Activated T-cell treated with anti-CD3 and anti-CD28 coated beads, Interleukin-2, amount 50 U/mL, for 72 hours (primary cell): ENCODE data around the gene FBXO15. TPM values are rescaled to one million over a fixed set of nuclear protein-coding genes. Genes with fewer than 3 reads are reported as not detected.

Experiments used
- ATAC-seq, 2 donors: fragments of 150-1000 bp; cut with Tn5 transposase; replicated peaks in 1 of 2; 2 replicates each; pipeline ENCODE4 v1.10.0; 2021; ENCODE audit warnings: moderate library complexity in 2 of 2, mild to moderate bottlenecking in 1 of 2
- DNase-seq, 2 donors: peaks; one replicate each; pipeline ENCODE4 v3.0.0; 2021 to 2022; ENCODE audit warnings: mixed read lengths in 1 of 2
- H3K27ac Mint-ChIP-seq: one replicate; pipeline ENCODE4 v1.8.0; 2022; ENCODE audit warnings: mild to moderate bottlenecking, moderate library complexity, mixed read lengths
- H3K27me3 Mint-ChIP-seq: one replicate; pipeline ENCODE4 v1.8.0; 2022; ENCODE audit warnings: low read depth, mixed read lengths
- H3K36me3 Mint-ChIP-seq, 2 donors: one replicate each; pipeline ENCODE4 v1.8.0; 2022; ENCODE audit warnings: mixed read lengths in 2 of 2, mild to moderate bottlenecking in 1 of 2; ENCODE audit not compliant: insufficient read depth in 2 of 2
- H3K4me1 Mint-ChIP-seq: one replicate; pipeline ENCODE4 v1.8.0; 2022; ENCODE audit warnings: low read depth, mixed read lengths
- H3K4me3 Mint-ChIP-seq, 2 donors: one replicate each; pipeline ENCODE4 v1.8.0; 2022; ENCODE audit warnings: mild to moderate bottlenecking in 2 of 2, mixed read lengths in 2 of 2, moderate library complexity in 2 of 2
- H3K9me3 Mint-ChIP-seq, 2 donors: one replicate each; pipeline ENCODE4 v1.8.0; 2022; ENCODE audit warnings: mixed read lengths in 2 of 2
- total RNA-seq, 2 donors: library from RNA; stranded (reverse); gene quantifications; one replicate each; pipeline ENCODE4 v1.2.3, GENCODE V29; 2022

The FBXO15 gene
- total RNA-seq, 2 donors from 2014 or later: 1.0 to 2.1 TPM

GRCh38 chr18:74147491-74147778 lies 199 bp downstream of the FBXO15 start:
- peak overlapping the region; percentile 92 to 98 for H3K4me3 Mint-ChIP-seq
- peak overlapping the region; percentile 99 for H3K27ac Mint-ChIP-seq
- ATAC-seq: no peak
- H3K36me3 Mint-ChIP-seq: peaks cover 4 to 5% of the 10 kb centered on the region in 2 donors
- H3K27me3 Mint-ChIP-seq: no peaks in the 10 kb centered on the region
- peaks cover 49% of the 10 kb centered on the region for H3K4me1 Mint-ChIP-seq
- no peak for DNase-seq
- no peaks in the 10 kb centered on the region for H3K9me3 Mint-ChIP-seq

GRCh38 chr18:74146756-74147155 lies 878 bp downstream of the FBXO15 start:
- no peak for ATAC-seq
- Mint-ChIP-seq H3K9me3 (no peaks in the 10 kb centered on the region), H3K4me3 (peak overlapping the region; percentile 92 to 98), H3K27me3 (no peaks in the 10 kb centered on the region), H3K36me3 (peaks cover 1 to 5% of the 10 kb centered on the region in 2 donors), H3K27ac (peak overlapping the region; percentile 84), H3K4me1 (peaks cover 44% of the 10 kb centered on the region)
- DNase-seq: no peak

GRCh38 chr18:74142252-74142651 lies 5.4 kb downstream of the FBXO15 start:
- Mint-ChIP-seq H3K9me3 (no peaks in the 10 kb centered on the region), H3K27ac (no peak overlapping the region), H3K36me3 (no peaks in the 10 kb centered on the region), H3K4me1 (peaks cover 44% of the 10 kb centered on the region), H3K27me3 (peaks cover 5% of the 10 kb centered on the region), H3K4me3 (no peak overlapping the region)
- DNase-seq (no peak), ATAC-seq (no peak)

GRCh38 chr18:74141667-74142066 lies 6.0 kb downstream of the FBXO15 start:
- Mint-ChIP-seq H3K4me1 (peaks cover 39% of the 10 kb centered on the region), H3K9me3 (no peaks in the 10 kb centered on the region), H3K27ac (no peak overlapping the region), H3K4me3 (no peak overlapping the region), H3K36me3 (no peaks in the 10 kb centered on the region), H3K27me3 (peaks cover 5% of the 10 kb centered on the region)
- no peak for DNase-seq
- ATAC-seq: no peak

- Mint-ChIP-seq H3K4me3 (peak overlapping the region; percentile 76 to 86), H3K9me3 (no peaks in the 10 kb centered on the region), H3K4me1 (peaks cover 39% of the 10 kb centered on the region), H3K27me3 (peaks cover 5% of the 10 kb centered on the region), H3K27ac (peak overlapping the region; percentile 18), H3K36me3 (no peaks in the 10 kb centered on the region)
- ATAC-seq: peak; percentile 17 to 23
- no peak for DNase-seq
Observed at GRCh38 chr18:74140582-74140981, 7.1 kb downstream of the FBXO15 start.

GRCh38 chr18:74139888-74140287 lies 7.7 kb downstream of the FBXO15 start:
- H3K27me3 Mint-ChIP-seq: peaks cover 5% of the 10 kb centered on the region
- no peaks in the 10 kb centered on the region for H3K36me3 Mint-ChIP-seq
- ATAC-seq: peak; percentile 98 to 99
- peaks cover 39% of the 10 kb centered on the region for H3K4me1 Mint-ChIP-seq
- H3K4me3 Mint-ChIP-seq: peak overlapping the region; percentile 76 to 86
- peak; percentile 32 to 68 for DNase-seq
- H3K27ac Mint-ChIP-seq: peak overlapping the region; percentile 90
- H3K9me3 Mint-ChIP-seq: no peaks in the 10 kb centered on the region

GRCh38 chr18:74139411-74139810 lies 8.2 kb downstream of the FBXO15 start:
- peaks cover 39% of the 10 kb centered on the region for H3K4me1 Mint-ChIP-seq
- no peaks in the 10 kb centered on the region for H3K36me3 Mint-ChIP-seq
- ATAC-seq: peak; percentile 56 to 58
- no peaks in the 10 kb centered on the region for H3K9me3 Mint-ChIP-seq
- H3K27ac Mint-ChIP-seq: peak overlapping the region; percentile 90
- H3K27me3 Mint-ChIP-seq: peaks cover 5% of the 10 kb centered on the region
- peak overlapping the region; percentile 76 to 86 for H3K4me3 Mint-ChIP-seq
- DNase-seq: no peak

GRCh38 chr18:74137920-74138538 lies 9.6 kb downstream of the FBXO15 start:
- Mint-ChIP-seq H3K4me1 (peaks cover 39% of the 10 kb centered on the region), H3K27ac (no peak overlapping the region), H3K36me3 (no peaks in the 10 kb centered on the region), H3K4me3 (no peak overlapping the region), H3K9me3 (no peaks in the 10 kb centered on the region), H3K27me3 (peaks cover 5% of the 10 kb centered on the region)
- ATAC-seq (no peak), DNase-seq (no peak)

GRCh38 chr18:74132201-74132600 lies 15.4 kb downstream of the FBXO15 start:
- Mint-ChIP-seq H3K36me3 (no peaks in the 10 kb centered on the region), H3K4me3 (no peak overlapping the region), H3K27ac (no peak overlapping the region), H3K4me1 (peaks cover 12% of the 10 kb centered on the region), H3K27me3 (no peaks in the 10 kb centered on the region), H3K9me3 (no peaks in the 10 kb centered on the region)
- no peak for DNase-seq
- ATAC-seq: no peak

- H3K4me1 Mint-ChIP-seq: peaks cover 12% of the 10 kb centered on the region
- no peak overlapping the region for H3K27ac Mint-ChIP-seq
- H3K9me3 Mint-ChIP-seq: no peaks in the 10 kb centered on the region
- ATAC-seq (no peak), DNase-seq (no peak)
- H3K4me3 Mint-ChIP-seq: no peak overlapping the region
- H3K27me3 Mint-ChIP-seq: no peaks in the 10 kb centered on the region
- no peaks in the 10 kb centered on the region for H3K36me3 Mint-ChIP-seq
Observed at GRCh38 chr18:74131124-74131523, 16.5 kb downstream of the FBXO15 start.

GRCh38 chr18:74128159-74128558 lies 19.5 kb downstream of the FBXO15 start:
- Mint-ChIP-seq H3K4me3 (no peak overlapping the region), H3K9me3 (no peaks in the 10 kb centered on the region), H3K27ac (no peak overlapping the region), H3K4me1 (peaks cover 12% of the 10 kb centered on the region), H3K36me3 (no peaks in the 10 kb centered on the region), H3K27me3 (peaks cover 4% of the 10 kb centered on the region)
- DNase-seq: no peak
- ATAC-seq: no peak

- Mint-ChIP-seq H3K36me3 (no peaks in the 10 kb centered on the region), H3K27me3 (peaks cover 8% of the 10 kb centered on the region), H3K4me3 (no peak overlapping the region), H3K27ac (no peak overlapping the region), H3K9me3 (no peaks in the 10 kb centered on the region), H3K4me1 (peaks cover 10% of the 10 kb centered on the region)
- no peak for DNase-seq
- ATAC-seq: no peak
Observed at GRCh38 chr18:74126684-74127655, 20.7 kb downstream of the FBXO15 start.

- no peaks in the 10 kb centered on the region for H3K9me3 Mint-ChIP-seq
- DNase-seq (no peak), ATAC-seq (no peak)
- H3K36me3 Mint-ChIP-seq: no peaks in the 10 kb centered on the region
- no peak overlapping the region for H3K27ac Mint-ChIP-seq
- peaks cover 16% of the 10 kb centered on the region for H3K4me1 Mint-ChIP-seq
- H3K27me3 Mint-ChIP-seq: peaks cover 8% of the 10 kb centered on the region
- no peak overlapping the region for H3K4me3 Mint-ChIP-seq
Observed at GRCh38 chr18:74124642-74125041, 23.0 kb downstream of the FBXO15 start.
